Neural progenitor cell (in vitro differentiated cells): ENCODE results near the gene POT1.

ENCODE experiments used
- EZH2phosphoT487 ChIP-seq: fragments of 200-600 bp; sonication (generic); IDR thresholded peaks from 2 replicates; pipeline ENCODE4 v1.6.1; 2017; ENCODE audit warnings: antibody characterized with exemption
- TF ChIP-seq, protein P1 (sequence below): fragments of 200-600 bp; sonication (generic); IDR thresholded peaks from 2 replicates; pipeline ENCODE4 v1.5.1; 2017; ENCODE audit warnings: antibody characterized with exemption, mild to moderate bottlenecking

- TF ChIP-seq, protein P1, sequence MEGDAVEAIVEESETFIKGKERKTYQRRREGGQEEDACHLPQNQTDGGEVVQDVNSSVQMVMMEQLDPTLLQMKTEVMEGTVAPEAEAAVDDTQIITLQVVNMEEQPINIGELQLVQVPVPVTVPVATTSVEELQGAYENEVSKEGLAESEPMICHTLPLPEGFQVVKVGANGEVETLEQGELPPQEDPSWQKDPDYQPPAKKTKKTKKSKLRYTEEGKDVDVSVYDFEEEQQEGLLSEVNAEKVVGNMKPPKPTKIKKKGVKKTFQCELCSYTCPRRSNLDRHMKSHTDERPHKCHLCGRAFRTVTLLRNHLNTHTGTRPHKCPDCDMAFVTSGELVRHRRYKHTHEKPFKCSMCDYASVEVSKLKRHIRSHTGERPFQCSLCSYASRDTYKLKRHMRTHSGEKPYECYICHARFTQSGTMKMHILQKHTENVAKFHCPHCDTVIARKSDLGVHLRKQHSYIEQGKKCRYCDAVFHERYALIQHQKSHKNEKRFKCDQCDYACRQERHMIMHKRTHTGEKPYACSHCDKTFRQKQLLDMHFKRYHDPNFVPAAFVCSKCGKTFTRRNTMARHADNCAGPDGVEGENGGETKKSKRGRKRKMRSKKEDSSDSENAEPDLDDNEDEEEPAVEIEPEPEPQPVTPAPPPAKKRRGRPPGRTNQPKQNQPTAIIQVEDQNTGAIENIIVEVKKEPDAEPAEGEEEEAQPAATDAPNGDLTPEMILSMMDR: no peak
- no peak for TF ChIP-seq EZH2phosphoT487
These were observed 16.7 kb downstream of the POT1 start for GRCh38 chr7:124912972-124913371.
